PFSK-1 (cell line): ENCODE results near the gene EEF2.

Experiments used
- POLR2AphosphoS5 ChIP-seq: IDR thresholded peaks from 2 replicates; pipeline ENCODE4 v1.6.1; 2012; ENCODE audit warnings: low read depth, mild to moderate bottlenecking, control low read depth, low read length, moderate library complexity
- TAF1 ChIP-seq: IDR thresholded peaks from 2 replicates; pipeline ENCODE4 v1.6.1; 2012; ENCODE audit warnings: low read length, control low read depth, borderline replicate concordance; ENCODE audit not compliant: insufficient read depth

GRCh38 chr19:3976495-3977241, 8.6 kb downstream of the EEF2 start:
- TF ChIP-seq POLR2AphosphoS5 (no peak; the same call in 1 of the 2 replicates), TAF1 (no peak)
